GM18909 (cell line): Measurements from ENCODE around the gene CLIP1.
"Not testable (repeated sequence)": the region's sequence is repeated elsewhere in the genome, so short reads cannot be mapped to it uniquely, and the experiment has no call there.

Source experiments
- ATAC-seq: cut with Tn5 transposase; IDR thresholded peaks from one replicate; pipeline ENCODE4 v1.9.1; 2021; ENCODE audit warnings: mild to moderate bottlenecking; ENCODE audit not compliant: unreplicated experiment, poor library complexity

The CLIP1 gene

DNA sequence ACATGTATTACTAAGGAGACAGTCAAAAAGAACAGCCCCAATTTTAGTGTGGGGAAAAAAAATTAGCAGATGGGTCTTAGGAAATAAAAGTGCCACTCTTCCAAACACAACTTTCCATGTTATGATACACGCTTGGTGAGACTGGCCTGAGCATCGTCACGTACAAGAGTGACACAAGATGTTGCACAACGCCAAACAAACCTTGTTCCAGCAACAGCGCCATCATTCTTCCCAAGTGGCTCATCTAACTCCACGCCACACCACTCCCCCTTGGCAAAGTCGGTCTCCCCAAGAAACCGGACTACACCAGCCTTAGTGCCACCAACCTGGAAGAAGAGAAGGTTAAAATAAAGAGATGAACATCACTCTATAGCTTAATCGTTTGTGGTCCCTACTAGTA, 58.7 kb downstream of the CLIP1 start:
- no peak for ATAC-seq

DNA sequence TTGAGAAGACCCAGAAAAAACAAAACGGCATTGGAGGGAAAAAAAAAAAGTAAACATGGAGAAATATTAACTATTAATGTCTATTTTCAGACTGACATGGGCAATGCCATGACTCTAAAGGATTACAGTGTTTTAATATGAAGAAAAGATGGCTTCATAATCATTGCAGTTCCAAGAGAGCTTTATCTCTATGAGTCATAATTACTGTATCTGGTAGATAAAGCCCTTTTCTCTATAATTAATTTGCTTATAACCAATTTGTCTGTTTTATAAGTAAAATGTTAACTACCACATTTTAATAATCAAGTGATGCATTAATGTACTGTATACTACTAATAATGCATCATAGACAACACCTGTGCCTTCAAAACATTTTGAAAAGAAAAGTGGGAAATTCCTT, 59.7 kb downstream of the CLIP1 start:
- ATAC-seq: no peak

DNA sequence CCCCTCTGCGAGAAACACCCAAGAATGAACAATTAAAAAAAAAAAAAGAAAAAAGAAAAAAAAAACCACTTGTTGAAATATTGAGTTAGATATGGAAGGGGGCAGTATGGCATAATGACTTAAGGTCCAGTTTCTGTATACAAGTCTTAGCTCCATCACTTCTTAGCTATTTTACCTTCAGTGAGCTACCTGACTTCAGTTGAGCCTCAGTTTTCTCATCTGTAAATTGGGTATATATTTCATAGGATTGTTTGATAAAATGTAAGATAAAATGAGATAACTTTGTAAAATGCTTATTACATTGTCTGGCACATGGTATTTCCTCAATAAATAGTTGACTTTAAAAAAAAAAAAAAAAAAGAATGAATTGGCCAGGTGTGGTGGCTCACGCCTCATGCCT, 64.1 kb downstream of the CLIP1 start:
- not testable (repeated sequence) for ATAC-seq

DNA sequence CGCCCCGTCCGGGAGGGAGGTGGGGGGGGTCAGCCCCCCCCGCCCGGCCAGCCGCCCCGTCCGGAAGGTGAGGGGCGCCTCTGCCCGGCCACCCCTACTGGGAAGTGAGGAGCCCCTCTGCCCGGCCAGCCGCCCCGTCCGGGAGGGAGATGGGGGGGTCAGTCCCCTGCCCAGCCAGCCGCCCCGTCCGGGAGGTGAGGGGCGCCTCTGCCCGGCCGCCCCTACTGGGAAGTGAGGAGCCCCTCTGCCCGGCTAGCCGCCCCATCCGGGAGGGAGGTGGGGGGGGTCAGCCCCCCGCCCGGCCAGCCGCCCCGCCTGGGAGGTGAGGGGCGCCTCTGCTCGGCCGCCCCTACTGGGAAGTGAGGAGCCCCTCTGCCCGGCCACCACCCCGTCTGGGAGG, 64.9 kb downstream of the CLIP1 start:
- not testable (repeated sequence) for ATAC-seq

DNA sequence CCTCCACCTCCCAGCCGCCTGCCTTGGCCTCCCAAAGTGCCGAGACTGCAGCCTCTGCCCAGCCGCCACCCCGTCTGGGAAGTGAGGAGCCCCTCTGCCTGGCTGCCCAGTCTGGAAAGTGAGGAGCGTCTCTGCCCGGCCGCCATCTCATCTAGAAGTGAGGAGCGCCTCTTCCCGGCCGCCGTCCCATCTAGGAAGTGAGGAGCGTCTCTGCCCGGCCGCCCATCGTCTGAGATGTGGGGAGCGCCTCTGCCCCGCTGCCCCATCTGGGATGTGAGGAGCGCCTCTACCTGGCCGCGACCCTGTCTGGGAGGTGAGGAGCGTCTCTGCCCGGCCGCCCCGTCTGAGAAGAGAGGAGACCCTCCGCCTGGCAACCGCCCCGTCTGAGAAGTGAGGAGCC, 65.5 kb downstream of the CLIP1 start:
- ATAC-seq: not testable (repeated sequence)

DNA sequence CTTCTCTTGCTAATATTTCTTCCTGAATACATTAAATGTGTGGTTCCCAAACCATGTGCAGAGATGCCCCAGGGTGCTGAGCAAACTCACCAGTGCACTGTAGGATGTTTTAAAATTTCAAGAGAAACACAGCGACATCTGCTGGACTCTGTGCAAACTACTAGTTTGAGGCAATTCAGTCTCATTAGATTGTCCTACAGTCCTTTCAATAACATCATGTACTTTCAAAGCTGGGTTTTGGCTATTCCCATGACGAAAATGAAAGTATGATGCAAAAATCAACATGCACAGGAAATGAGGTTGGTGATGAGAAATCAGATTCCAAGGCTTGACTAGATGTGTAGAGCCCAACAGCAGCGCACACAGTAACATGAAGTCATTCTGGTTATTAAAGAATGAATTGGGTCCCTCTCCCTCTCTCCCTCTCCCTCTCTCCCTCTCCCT, 66.3 kb downstream of the CLIP1 start:
- ATAC-seq: no peak

DNA sequence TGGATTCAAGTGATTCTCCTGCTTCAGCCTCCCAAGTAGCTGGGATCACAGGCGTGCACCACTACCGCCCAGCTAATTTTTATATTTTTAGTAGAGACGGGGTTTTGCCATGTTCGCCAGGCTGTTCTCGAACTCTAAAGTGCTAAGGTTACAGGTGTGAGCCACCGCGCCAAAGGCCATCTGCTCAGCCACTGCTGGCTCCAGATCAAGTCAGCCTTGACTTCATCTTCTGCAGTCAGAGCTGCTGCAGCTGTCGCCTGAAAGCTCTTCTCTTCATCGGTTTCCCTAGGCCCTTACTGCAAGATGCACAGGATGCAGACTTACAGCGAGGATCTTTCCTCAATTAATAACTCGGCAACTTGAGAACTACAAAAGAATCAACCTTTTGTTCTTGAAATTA, 66.8 kb downstream of the CLIP1 start:
- no peak for ATAC-seq

DNA sequence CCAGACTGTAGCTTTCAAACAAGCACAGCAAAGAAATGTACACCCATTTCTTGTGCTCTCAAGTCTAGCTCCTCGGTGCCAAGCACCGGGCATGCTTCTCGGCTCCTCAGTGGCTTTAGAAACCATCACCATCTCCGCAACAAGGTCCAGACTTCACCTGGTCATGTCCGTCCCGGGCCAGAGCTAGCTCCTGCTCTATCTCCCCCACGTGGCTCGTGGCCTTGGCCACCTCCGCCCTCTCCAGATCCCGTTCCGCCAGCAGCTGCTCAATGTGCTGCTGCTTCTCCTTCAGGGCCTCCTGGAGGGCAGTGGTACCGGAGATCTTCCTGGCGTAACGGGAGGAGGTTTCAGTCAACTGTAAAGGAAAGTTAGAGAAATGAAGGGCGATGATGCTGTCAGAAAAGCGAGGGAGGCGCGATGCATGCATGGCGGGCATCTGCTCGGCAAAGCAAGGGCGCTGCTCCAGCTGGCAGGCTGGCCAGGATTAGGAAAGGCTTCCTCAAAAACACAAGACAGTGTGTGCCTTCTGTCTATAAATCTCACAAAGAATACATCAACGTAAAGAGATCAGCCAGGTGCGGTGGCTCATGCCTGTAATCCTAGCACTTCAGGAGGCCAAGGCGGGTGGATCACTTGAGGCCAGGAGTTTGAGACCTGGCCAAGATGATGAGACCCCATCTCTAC, 67.4 kb downstream of the CLIP1 start:
- no peak for ATAC-seq

DNA sequence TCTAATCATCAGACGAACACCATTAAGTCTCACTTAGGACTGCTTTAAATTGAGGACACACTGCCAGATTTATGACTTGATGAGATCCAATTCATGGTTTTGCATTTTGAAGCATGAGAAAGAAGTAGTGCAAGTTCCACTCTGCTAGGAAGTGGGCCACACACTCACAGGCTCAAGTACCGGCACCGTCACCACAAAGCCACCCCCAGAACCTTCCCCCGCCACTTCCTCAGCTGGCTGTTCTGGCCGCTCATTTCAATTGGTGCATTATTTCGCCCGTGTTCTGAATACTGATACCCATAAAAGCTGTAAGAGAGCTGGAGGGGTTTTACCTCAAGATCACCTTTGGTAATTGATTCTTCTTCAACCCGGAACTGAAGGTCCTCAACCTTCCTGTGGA, 70.1 kb downstream of the CLIP1 start:
- ATAC-seq: no peak

DNA sequence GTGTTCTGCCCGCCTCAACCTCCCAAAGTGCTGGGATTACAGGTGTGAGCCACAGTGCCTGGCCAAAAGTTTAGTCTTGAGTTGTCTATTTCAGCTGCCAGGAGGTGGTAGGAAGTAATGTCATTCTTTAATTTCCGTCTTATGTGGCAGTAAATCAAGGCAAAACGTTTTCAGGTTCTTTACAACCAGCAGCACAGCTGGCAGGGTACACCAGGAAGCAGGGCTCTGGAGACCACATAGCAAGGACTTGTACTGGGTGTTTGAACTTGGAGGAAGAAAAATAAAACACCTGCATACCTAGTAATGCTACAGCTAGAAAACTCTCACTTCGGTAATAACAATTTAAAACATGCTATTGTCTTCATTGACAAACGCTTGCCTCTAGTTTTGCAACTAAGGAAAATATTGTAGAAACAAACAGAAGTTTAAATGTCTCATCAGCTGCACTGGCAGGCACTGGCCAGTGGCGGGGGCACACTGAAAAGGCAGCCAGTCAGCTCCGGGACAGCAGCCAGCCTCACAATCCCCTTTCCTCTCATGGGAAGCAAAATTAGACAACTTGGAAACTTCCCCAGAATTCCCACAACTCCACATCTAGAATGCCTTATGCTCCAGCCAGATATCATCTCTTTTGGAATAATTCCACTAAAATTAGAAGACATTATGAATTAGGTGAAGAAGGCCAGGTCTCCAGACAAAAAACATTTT, 72.2 kb downstream of the CLIP1 start:
- no peak for ATAC-seq

DNA sequence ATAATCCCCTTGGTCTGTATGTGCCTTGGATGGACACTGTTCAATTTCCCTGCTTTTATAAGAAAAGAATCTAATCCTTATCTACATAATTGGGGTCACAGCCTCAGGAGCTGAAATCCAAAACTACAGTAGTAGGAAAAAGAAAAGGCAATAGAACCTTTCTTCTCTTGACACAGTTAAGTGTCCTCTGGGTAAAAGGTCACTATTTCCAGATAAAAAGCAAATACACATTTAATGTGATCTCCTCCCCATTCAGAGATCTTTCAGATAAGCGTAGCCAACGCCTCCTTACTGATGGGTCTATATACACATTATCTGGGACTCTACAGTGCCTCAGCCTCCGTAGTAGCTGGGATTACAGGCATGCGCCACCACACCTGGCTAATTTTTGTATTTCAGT, 73.4 kb downstream of the CLIP1 start:
- ATAC-seq: no peak

DNA sequence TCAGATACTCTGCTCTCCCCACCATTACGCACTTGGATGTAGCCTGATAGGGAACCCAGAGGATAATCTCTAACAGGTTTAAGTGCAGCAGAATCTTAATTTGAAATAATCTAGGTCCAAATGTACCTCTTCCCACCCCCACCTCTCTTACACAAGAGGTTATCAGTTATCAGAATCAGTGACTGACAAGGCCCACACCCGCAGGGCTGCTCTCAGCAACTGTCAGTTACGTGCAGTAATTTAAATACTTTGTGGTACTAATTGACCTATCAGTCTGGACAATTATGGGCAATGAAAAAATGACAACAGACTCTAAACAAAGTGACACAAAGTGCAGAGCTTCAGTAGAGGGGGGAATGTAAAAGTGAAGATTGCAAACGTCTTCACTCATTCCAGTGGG, 74.0 kb downstream of the CLIP1 start:
- ATAC-seq: no peak

DNA sequence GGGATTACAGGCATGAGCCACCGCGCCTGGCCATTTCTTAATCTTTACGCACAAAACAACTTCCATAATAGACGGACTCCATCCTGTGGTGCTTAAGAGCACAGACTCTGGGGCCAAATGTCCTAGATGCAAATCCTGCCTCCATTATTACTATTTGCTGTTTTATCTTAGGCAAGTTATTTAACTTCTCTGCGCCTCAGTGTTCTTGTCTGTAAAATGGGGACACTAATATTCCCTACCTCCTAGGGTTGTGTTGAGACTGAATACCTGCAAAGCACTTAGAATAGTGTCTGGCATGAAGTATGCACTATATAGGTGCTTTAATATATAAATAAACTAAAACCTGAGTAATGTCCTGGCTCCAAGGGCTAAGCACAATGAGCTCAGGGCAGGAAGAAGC, 76.4 kb downstream of the CLIP1 start:
- ATAC-seq: no peak

DNA sequence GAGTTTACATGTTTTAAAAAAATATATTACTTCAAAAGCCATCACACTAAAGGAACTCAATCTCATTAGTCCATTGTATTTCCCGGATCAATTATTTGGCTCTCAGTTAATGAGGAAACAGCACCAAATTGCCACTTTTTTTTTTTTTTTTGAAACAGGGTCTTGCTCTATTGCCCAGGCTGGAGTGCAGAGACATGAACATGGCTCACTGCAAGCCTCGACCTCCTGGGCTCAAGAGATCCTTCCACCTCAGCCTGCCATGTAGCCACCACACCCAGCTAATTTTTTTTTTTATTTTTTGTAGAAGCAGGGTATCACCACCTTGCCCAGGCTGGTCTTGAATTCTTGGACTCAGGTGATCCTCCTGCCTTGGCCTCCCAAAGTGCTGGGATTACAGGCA, 77.4 kb downstream of the CLIP1 start:
- no peak for ATAC-seq

DNA sequence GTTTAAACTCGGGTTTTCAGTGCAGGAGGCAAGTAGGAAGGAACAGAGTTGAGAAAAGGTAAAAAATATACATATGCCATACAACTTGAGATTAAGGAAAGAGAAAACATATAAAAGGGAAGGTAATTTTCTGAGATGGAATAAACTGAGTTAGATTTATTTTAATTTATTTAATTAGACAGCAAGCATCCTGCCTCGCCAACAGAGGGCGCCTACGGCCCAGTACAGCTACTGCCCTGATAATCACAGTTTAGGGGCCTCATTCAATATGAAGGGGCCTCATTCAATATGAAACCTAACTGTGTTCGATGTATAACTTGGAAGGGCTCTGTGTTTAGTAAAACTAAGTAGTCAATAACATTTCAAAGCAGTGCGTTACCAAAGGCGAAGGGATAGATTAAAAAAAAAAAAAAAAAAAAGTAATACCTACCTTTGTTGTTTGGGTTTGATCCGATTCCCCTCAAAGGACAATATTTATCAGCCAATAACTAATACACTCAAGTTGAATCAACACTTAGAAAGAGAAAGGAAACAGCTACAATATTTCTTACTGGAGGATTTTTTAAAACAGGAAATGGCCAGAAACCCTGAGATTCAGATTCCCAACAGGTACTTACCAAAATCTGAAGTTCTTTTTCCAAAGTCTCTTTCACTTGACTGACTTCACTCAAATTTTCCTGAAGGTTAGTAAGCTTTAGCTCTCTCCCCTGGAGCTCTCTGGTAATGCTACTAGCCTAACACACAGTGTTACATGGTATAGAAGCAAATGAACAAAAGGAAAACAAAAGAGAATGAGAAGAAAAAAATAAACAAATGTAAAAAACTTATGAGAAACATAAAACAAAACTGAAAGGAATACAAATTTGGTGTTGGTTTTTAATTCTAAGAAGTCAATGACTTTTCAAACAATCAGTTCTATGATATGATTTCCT, 86.2 kb downstream of the CLIP1 start:
- no peak for ATAC-seq

DNA sequence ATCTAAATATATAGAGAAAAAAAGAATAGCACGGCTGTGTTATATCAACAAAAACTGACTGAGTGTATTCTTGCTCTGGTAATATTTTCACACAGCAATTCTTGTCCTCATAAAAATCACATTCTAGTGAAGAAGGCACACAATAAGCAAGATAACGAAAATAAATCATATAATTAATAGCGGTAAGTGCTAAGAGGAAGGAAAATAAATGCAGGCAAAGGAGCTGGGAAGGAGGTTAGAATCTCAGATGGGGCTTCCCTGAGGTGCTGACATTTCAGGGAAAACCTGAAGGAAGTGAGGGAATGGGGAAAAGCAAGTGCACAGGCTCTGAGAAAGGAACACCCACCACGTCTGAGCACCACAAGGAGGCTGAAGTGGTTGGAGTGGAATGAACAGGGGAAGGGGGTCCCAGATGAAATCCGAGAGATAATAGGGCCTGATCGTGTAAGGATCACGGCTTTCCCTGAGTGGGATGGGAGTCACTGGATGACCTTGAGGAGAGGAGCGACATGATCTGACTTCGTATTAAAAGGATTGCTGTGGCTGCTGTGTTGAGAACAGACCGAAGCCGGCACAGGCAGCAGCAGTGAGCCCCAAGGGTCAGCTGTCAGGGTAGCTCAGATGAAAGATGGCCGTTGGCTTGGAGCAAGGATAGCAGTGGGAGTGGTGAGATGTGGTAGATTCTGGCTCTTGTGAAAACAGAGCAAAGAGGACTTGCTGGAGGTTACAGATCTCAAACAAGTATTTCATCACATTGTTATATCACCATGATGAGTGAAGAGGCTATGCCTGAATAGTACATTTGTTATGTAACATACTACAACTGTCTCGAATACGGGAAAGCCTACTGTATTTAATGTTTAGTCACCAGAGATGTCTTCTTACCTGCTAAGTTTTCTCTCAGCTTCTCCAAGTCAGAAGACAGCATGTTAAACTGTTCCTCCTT, 89.1 kb downstream of the CLIP1 start:
- ATAC-seq: no peak

DNA sequence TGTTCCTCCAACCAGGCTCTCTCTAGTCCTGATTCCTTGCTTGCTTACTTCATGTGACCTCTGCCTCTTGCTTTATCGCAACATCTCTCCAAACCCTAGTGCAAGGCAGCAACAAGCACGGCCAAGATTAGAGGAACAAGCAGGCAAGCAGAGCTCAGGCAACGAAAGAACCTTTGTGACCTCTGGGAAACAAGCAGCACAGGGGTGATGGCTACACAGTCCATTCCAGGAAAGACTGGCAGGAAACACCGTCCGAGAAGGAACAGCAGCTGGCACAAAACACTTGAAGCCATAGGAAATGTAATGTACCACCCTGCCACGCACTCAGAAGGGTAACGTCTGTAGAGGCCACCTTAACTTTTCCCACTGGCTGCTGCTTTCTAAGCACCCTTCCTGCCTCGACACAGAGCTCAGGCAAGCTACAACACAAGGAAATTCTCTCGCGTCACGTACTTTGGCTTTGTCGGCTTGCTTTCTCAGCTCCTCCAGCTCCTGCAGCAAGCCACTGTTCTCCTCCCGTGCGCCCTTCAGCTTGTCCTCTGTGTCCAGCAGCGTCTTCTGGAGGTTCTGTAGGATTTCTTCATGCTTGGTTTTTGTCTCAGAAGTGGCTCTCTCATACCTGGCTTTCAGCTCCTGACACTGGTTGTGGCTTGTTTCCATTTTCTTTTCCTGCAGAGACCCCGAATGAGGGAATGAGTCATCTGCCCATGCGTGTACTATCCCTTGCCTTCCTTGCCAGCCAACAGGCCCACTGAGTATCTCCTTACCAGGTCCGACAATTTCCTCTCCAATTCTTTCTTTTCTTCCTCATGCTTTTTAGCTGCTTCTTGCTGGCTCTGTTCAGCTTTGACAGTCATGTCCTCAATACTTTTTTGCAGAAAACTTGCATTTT, 94.7 kb downstream of the CLIP1 start:
- ATAC-seq: no peak

DNA sequence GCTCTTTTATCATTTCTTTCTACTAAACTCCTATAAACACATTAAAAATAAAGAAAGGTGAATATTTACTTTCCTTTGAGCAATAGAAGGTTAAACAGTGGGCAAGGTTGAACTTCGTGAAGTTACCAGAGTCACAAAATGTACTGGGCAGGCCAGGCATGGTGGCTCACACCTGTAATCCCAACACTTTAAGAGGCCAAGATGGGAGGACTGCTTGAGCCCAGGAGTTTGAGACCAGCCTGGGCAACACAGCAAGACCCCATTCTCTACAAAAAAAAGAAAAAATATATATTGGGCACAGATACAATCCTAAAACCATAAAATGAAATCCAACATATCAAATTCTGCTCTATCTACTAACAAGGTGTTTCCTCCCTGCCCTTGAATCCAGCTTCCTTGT, 95.5 kb downstream of the CLIP1 start:
- no peak for ATAC-seq

DNA sequence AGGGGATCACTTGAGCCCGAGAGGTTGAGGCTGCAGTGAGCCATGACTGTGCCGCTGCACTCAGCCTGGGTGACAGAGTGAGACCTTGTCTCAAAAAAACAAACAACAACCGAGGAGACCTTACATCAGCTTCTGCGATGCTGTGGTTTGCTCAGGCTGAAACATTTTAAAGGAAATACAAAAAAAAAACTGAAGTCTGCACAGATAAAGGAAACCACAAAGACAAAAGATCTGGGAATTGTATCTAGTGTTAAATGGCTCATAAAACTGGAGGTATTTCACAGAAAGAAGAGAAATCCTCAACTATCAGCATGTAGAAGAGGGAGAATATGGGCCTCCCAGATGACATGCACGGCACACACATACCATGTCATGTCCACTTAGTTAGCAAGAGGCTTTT, 95.9 kb downstream of the CLIP1 start:
- no peak for ATAC-seq
